MCF 10A (cell line): ENCODE results near the gene INPP4A. TPM values are rescaled to one million over a fixed set of nuclear protein-coding genes. Genes with fewer than 3 reads are reported as not detected.

Experiments
- BruUV-seq: library from RNA; stranded (reverse); fragments of 400-500 nt; replicated peaks from 2 replicates; lab custom pipeline; 2021; lab: Mats Ljungman, UMichigan
- CTCF ChIA-PET: fragments of 300-600 bp; sonication (Branson Sonifier 250); formaldehyde crosslinking; extraction: SDS; loops from one replicate; lab custom pipeline; 2021; ENCODE audit warnings: antibody characterized with exemption, inconsistent platforms; lab: Yijun Ruan, JAX
- POLR2A ChIA-PET: fragments of 300-600, 350-650 bp; sonication (Branson Sonifier 250); formaldehyde crosslinking; extraction: SDS; loops from one replicate; lab custom pipeline; 2020; ENCODE audit warnings: antibody characterized with exemption, inconsistent platforms; lab: Yijun Ruan, JAX
- DNase-seq: peaks from one replicate; pipeline ENCODE4 v3.0.0-alpha.2; 2018; ENCODE audit not compliant: unreplicated experiment
- H3K27ac Mint-ChIP-seq: one replicate; pipeline ENCODE4 v1.8.0; 2022; ENCODE audit warnings: mild to moderate bottlenecking, low read depth, mixed read lengths; ENCODE audit not compliant: unreplicated experiment
- H3K27me3 Mint-ChIP-seq: one replicate; pipeline ENCODE4 v1.8.0; 2022; ENCODE audit warnings: mixed read lengths; ENCODE audit not compliant: insufficient read depth, unreplicated experiment
- H3K36me3 Mint-ChIP-seq: one replicate; pipeline ENCODE4 v1.8.0; 2022; ENCODE audit warnings: mild to moderate bottlenecking, moderate library complexity, mixed read lengths; ENCODE audit not compliant: insufficient read depth, unreplicated experiment
- H3K4me1 Mint-ChIP-seq: one replicate; pipeline ENCODE4 v1.8.0; 2022; ENCODE audit warnings: mixed read lengths; ENCODE audit not compliant: insufficient read depth, unreplicated experiment
- H3K4me3 Mint-ChIP-seq: one replicate; pipeline ENCODE4 v1.8.0; 2022; ENCODE audit warnings: mild to moderate bottlenecking, moderate library complexity, mixed read lengths; ENCODE audit not compliant: unreplicated experiment
- H3K9me3 Mint-ChIP-seq: one replicate; pipeline ENCODE4 v1.8.0; 2022; ENCODE audit warnings: mixed read lengths; ENCODE audit not compliant: unreplicated experiment
- intact Hi-C: fragments of 100-400 bp; cut with micrococcal nuclease; formaldehyde crosslinking; loops from 2 replicates; pipeline ENCODE4 v1.14.1; 2022
- total RNA-seq: library from RNA; stranded (reverse); gene quantifications from 2 replicates; pipeline ENCODE4 v1.2.3, GENCODE V29; 2022
- TF ChIP-seq, protein P1 (sequence below): fragments of 200-600 bp; IDR thresholded peaks from one replicate; pipeline ENCODE4 v1.8.0; 2022; ENCODE audit warnings: antibody characterized with exemption, mild to moderate bottlenecking; ENCODE audit not compliant: unreplicated experiment

Gene INPP4A
- total RNA-seq, 1 experiment from 2014 or later: 21.5 TPM

DNA sequence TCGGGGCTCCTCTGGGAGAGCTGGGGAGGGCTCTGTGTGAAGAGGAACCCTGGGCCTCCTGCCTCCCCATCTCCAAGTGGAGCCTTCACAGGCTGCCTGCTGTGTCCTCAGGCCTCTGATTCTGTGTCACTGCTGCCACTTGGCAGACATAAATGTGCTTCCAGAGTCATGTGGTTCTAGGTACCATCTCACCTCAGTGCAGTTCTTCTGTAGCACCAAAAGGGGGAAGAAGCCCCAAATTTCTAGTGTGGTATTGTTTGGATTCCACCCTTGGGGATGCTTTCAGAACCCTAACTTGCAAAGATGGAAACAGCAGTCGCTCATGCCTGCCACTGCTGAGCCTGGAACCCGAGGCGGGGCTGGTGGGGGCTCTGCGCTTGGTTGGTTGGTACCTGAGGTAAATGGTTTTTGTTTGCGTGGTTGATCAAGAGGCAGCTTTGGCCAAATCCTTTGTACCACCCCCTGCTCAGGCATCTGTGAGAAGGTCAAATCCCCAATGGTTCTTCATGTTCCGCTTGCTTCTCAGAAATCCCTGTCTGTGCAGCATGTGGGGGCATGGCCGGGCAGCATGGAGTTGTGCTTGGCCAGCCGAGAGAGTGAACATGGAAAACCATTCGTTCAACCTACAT lies 136.1 kb downstream of the INPP4A start:
- no peak overlapping the region for H3K27ac Mint-ChIP-seq
- no peaks in the 10 kb centered on the region for H3K27me3 Mint-ChIP-seq
- H3K4me1 Mint-ChIP-seq: no peaks in the 10 kb centered on the region
- H3K9me3 Mint-ChIP-seq: no peaks in the 10 kb centered on the region
- intact Hi-C loops: no loop called here
- peaks cover 11% of the 10 kb centered on the region for H3K36me3 Mint-ChIP-seq
- no TSS peak for BruUV-seq
- CTCF ChIA-PET: interaction anchor here (1.0 to 1.4 kb wide), 3 partner anchors 93 to 168 kb away, joined by 4 to 6 read pairs (median 4); no protein-coding TSS in a partner anchor
- TF ChIP-seq, protein P1, sequence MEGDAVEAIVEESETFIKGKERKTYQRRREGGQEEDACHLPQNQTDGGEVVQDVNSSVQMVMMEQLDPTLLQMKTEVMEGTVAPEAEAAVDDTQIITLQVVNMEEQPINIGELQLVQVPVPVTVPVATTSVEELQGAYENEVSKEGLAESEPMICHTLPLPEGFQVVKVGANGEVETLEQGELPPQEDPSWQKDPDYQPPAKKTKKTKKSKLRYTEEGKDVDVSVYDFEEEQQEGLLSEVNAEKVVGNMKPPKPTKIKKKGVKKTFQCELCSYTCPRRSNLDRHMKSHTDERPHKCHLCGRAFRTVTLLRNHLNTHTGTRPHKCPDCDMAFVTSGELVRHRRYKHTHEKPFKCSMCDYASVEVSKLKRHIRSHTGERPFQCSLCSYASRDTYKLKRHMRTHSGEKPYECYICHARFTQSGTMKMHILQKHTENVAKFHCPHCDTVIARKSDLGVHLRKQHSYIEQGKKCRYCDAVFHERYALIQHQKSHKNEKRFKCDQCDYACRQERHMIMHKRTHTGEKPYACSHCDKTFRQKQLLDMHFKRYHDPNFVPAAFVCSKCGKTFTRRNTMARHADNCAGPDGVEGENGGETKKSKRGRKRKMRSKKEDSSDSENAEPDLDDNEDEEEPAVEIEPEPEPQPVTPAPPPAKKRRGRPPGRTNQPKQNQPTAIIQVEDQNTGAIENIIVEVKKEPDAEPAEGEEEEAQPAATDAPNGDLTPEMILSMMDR: no peak
- no peak for DNase-seq
- POLR2A ChIA-PET: no interaction called here
- no peak overlapping the region for H3K4me3 Mint-ChIP-seq

DNA sequence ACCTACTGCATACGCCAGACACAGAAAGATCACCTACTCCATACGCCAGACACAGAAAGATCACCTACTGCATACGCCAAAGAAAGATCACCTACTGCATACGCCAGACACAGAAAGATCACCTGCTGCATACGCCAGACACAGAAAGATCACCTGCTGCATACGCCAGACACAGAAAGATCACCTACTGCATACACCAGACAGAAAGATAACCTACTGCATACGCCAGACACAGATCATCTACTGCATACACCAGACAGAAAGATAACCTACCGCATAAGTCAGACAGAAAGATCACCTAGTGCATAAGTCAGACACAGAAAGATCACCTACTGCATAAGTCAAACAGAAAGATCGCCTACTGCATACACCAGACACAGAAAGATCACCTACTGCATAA lies 137.9 kb downstream of the INPP4A start:
- Mint-ChIP-seq H3K4me3 (no peak overlapping the region), H3K4me1 (no peaks in the 10 kb centered on the region), H3K27ac (no peak overlapping the region), H3K36me3 (peaks cover 14% of the 10 kb centered on the region), H3K27me3 (no peaks in the 10 kb centered on the region), H3K9me3 (no peaks in the 10 kb centered on the region)
- no peak for DNase-seq
- intact Hi-C loops: no loop called here
- POLR2A ChIA-PET: interaction anchor here (0.6 kb wide), 1 partner anchor 808 kb away, joined by 3 read pairs; no protein-coding TSS in a partner anchor
- CTCF ChIA-PET: no interaction called here
- BruUV-seq: no TSS peak
- TF ChIP-seq, protein P1: no peak

DNA sequence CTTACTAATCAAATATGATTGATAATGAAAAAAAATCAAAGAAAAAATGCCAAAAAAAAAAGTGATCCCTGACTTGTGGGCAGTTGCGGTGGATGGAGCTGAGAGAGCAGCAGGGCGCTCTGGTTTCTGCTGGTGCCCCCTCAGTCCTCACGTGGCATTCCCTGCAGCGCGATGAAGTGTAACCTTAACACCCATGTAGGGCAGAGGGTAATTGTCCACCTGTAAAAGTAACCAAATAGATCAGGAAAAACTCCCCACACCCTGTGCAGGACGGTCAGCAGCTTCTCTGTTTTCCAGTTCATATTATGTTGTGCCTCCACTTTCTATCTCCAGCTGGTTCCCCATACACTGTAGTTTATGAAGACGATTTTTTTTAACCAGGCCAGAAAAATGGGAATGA lies 138.6 kb downstream of the INPP4A start:
- ChIA-PET CTCF (interaction anchor here (0.5 to 0.7 kb wide), 2 partner anchors 170 to 769 kb away, joined by 3 read pairs; no protein-coding TSS in a partner anchor), POLR2A (interaction anchor here (0.9 kb wide), 1 partner anchor 12 kb away, joined by 3 read pairs; no protein-coding TSS in a partner anchor)
- Mint-ChIP-seq H3K4me1 (no peaks in the 10 kb centered on the region), H3K4me3 (no peak overlapping the region), H3K9me3 (no peaks in the 10 kb centered on the region), H3K27me3 (no peaks in the 10 kb centered on the region), H3K27ac (no peak overlapping the region), H3K36me3 (peaks cover 17% of the 10 kb centered on the region)
- intact Hi-C loops: no loop called here
- DNase-seq: no peak
- TF ChIP-seq, protein P1: no peak
- no TSS peak for BruUV-seq

DNA sequence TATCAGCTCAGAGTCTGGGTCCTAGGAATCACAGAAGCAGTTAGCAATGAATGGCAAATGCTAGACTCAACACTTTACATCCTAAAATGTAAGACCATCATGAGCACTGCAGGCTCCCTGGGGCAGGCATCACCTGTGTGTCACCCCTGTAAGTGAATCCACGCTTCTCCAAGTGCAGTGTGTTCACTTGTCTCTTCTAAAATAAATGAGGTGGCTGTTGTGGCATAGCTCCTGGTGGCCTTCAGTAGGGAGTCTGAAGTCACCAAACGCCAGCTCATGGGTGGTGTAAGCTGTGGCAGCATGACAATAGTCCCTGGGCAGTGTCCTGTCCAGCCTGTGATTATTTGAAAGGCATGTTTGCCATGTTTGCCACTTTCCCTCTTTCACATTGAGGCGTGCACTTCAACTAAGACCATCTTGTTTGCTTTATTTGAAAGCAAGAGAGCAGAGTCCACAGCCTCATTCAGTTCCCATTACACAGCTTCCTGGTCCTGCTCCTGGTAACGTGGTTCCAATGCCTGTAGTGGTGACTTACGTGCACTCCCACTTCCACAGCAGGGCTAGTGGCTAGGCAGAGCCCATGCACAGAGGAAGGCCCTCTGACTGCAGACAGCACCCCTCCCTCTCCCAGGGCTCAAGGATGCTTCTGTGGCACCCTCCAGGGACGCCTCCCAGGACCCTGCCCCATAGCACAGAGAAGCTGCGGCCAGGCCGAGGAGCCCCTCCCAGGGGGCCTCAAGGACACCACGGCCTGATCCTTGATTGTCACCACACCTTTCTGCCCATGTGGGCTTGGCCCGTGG lies 139.4 kb downstream of the INPP4A start:
- Mint-ChIP-seq H3K4me1 (no peaks in the 10 kb centered on the region), H3K4me3 (no peak overlapping the region), H3K9me3 (no peaks in the 10 kb centered on the region), H3K27ac (no peak overlapping the region), H3K36me3 (peaks cover 15% of the 10 kb centered on the region), H3K27me3 (no peaks in the 10 kb centered on the region)
- CTCF ChIA-PET: interaction anchor here (0.5 to 0.7 kb wide), 4 partner anchors 21 to 768 kb away, joined by 3 read pairs; no protein-coding TSS in a partner anchor
- intact Hi-C loops: no loop called here
- POLR2A ChIA-PET: interaction anchor here (0.9 kb wide), 1 partner anchor 13 kb away, joined by 3 read pairs; no protein-coding TSS in a partner anchor
- no peak for DNase-seq
- no TSS peak for BruUV-seq
- TF ChIP-seq, protein P1: no peak
